Esophagus muscularis mucosa (tissue), 4 donors: ENCODE data around the gene ZNF182. TPM values are rescaled to one million over a fixed set of nuclear protein-coding genes. Genes with fewer than 3 reads are reported as not detected.
"Not testable (repeated sequence)": the region's sequence is repeated elsewhere in the genome, so short reads cannot be mapped to it uniquely, and the experiment has no call there.

Experiments used
- DNase-seq: peaks from one replicate; pipeline ENCODE4 v3.0.0-alpha.2; 2017; ENCODE audit errors: extremely low spot score
- H3K27ac ChIP-seq, 4 donors: fragments of 200-600 bp; sonication (generic); replicated peaks in 1 of 4; 1 replicate in 3 of 4; 2 replicates in 1 of 4; pipeline ENCODE4 v1.5.1; 2016 to 2019; ENCODE audit warnings: mild to moderate bottlenecking in 1 of 4
- H3K27me3 ChIP-seq, 4 donors: fragments of 200-600 bp; sonication (generic); one replicate each; pipeline versions ENCODE4 v1.5.1 to v1.6.0; 2016 to 2019
- H3K36me3 ChIP-seq, 4 donors: fragments of 200-600 bp; sonication (generic); one replicate each; pipeline ENCODE4 v1.5.1; 2016 to 2019
- H3K4me1 ChIP-seq, 4 donors: fragments of 200-600 bp; sonication (generic); one replicate each; pipeline ENCODE4 v1.5.1; 2016 to 2019
- H3K4me3 ChIP-seq, 4 donors: fragments of 200-600 bp; sonication (generic); 1 replicate in 2 of 4; 2 replicates in 2 of 4; pipeline ENCODE4 v1.5.1; 2016 to 2019; ENCODE audit warnings: mild to moderate bottlenecking in 4 of 4, moderate library complexity in 1 of 4
- H3K9me3 ChIP-seq, 4 donors: fragments of 200-600 bp; sonication (generic); 1 replicate in 3 of 4; 2 replicates in 1 of 4; pipeline ENCODE4 v1.5.1; 2016 to 2019
- CTCF ChIP-seq, 3 experiments: fragments of 200-600 bp in 2 of 3; fragments of 450-650 bp in 1 of 3; sonication (generic) in 2 of 3; IDR thresholded peaks; one replicate each; pipeline ENCODE4 v1.5.1; 2017 to 2019; ENCODE audit warnings: antibody characterized with exemption in 3 of 3, mild to moderate bottlenecking in 2 of 3, moderate library complexity in 1 of 3
- EP300 ChIP-seq: sonication (generic); formaldehyde crosslinking; IDR thresholded peaks from one replicate; pipeline ENCODE4 v1.6.1; 2017; ENCODE audit warnings: antibody characterized with exemption
- POLR2A ChIP-seq: fragments of 450-650 bp; IDR thresholded peaks from one replicate; pipeline ENCODE4 v1.6.1; 2017; ENCODE audit warnings: antibody characterized with exemption, moderate library complexity, mild to moderate bottlenecking, low read depth
- POLR2AphosphoS5 ChIP-seq, 2 donors: sonication (generic); formaldehyde crosslinking; IDR thresholded peaks; one replicate each; pipeline ENCODE4 v1.6.1; 2017; ENCODE audit warnings: antibody characterized with exemption in 2 of 2
- WGBS: methylation state at CpG from one replicate; pipeline ENCODE4 v1.1.5; 2018; 5-methylcytosine and 5-hydroxymethylcytosine counted together
- intact Hi-C: fragments of 100-400 bp; cut with DNase I; formaldehyde crosslinking; loops from one replicate; pipeline ENCODE4 v1.15.1; 2023
- total RNA-seq, 4 donors: library from RNA; depleted of rRNA; stranded (reverse); fragments of >200 nt; gene quantifications; one replicate each; pipeline versions ENCODE4 v1.1.0 to v1.2.1, GENCODE V29; 2016

The ZNF182 gene
- total RNA-seq, 4 donors from 2014 or later = 3.5 to 6.2 (median 3.9) TPM

- no peak for TF ChIP-seq POLR2A
- no peak for TF ChIP-seq EP300
- TF ChIP-seq CTCF (IDR thresholded peaks at IDR 0.05) = no peak
- TF ChIP-seq POLR2AphosphoS5 (IDR thresholded peaks at IDR 0.05) = no peak
- Histone ChIP-seq H3K27ac (no peak overlapping the region), H3K9me3 (no peaks in the 10 kb centered on the region), H3K27me3 (no peaks in the 10 kb centered on the region), H3K36me3 (peaks cover 0 to 3% (median 0%) of the 10 kb centered on the region in 4 donors), H3K4me1 (peaks cover 0 to 12% (median 10%) of the 10 kb centered on the region in 4 donors), H3K4me3 (no peak overlapping the region)
- DNase-seq = no peak
- 85% methylated on average over 5 of the region's 10 CpGs for WGBS
- intact Hi-C loops = no loop called here
Measured at GRCh38 chrX:48030237-48030636, 26.4 kb upstream of the ZNF182 start.

GRCh38 chrX:48028091-48028490 lies 24.3 kb upstream of the ZNF182 start:
- peaks cover 0 to 3% (median 0%) of the 10 kb centered on the region in 4 donors for H3K36me3 ChIP-seq
- no peaks in the 10 kb centered on the region for H3K9me3 ChIP-seq
- H3K4me1 ChIP-seq = peaks cover 0 to 12% (median 10%) of the 10 kb centered on the region in 4 donors
- H3K27ac ChIP-seq = no peak overlapping the region
- no peak overlapping the region for H3K4me3 ChIP-seq
- H3K27me3 ChIP-seq = no peaks in the 10 kb centered on the region
- intact Hi-C loops = loop anchor here (10.0 kb wide), 3 partner anchors 63 to 833 kb away; partner anchors contain the start of gene UBA1
- no peak for DNase-seq
- TF ChIP-seq CTCF (IDR thresholded peaks at IDR 0.05) (no peak), POLR2AphosphoS5 (IDR thresholded peaks at IDR 0.05) (no peak), POLR2A (no peak), EP300 (no peak)
- WGBS = 78% methylated on average over 4 of the region's 8 CpGs

- not testable (repeated sequence) for H3K27ac ChIP-seq, H3K9me3 ChIP-seq, H3K4me3 ChIP-seq, H3K27me3 ChIP-seq, H3K36me3 ChIP-seq, DNase-seq
- 74% methylated on average over 3 of the region's 4 CpGs for WGBS
- intact Hi-C loops = loop anchor here (2.0 to 10.0 kb wide), 4 partner anchors 63 to 833 kb away; partner anchors contain the start of gene UBA1
- peaks cover 0 to 12% (median 10%) of the 10 kb centered on the region in 4 donors for H3K4me1 ChIP-seq
Measured at GRCh38 chrX:48027545-48027944, 23.8 kb upstream of the ZNF182 start.

GRCh38 chrX:48025561-48025960 lies 21.8 kb upstream of the ZNF182 start:
- TF ChIP-seq POLR2A (no peak), POLR2AphosphoS5 (IDR thresholded peaks at IDR 0.05) (no peak), EP300 (no peak), CTCF (IDR thresholded peaks at IDR 0.05) (peak; percentile 40 to 57 (median 45))
- intact Hi-C loops = loop anchor here (10.0 kb wide), 3 partner anchors 61 to 831 kb away; partner anchors contain the start of gene UBA1
- Histone ChIP-seq H3K27me3 (no peaks in the 10 kb centered on the region), H3K36me3 (peaks cover 0 to 3% (median 0%) of the 10 kb centered on the region in 4 donors), H3K4me3 (no peak overlapping the region), H3K9me3 (peaks cover 0 to 13% (median 0%) of the 10 kb centered on the region in 4 donors), H3K4me1 (peaks cover 0 to 12% (median 10%) of the 10 kb centered on the region in 4 donors), H3K27ac (peak overlapping the region in 1 of 4 donors; percentile 7)
- DNase-seq = no peak
- 19% methylated on average over 7 of the region's 7 CpGs for WGBS

GRCh38 chrX:48022738-48023137 lies 18.9 kb upstream of the ZNF182 start:
- H3K9me3 ChIP-seq = peaks cover 0 to 13% (median 0%) of the 10 kb centered on the region in 4 donors
- intact Hi-C loops = loop anchor here (10.0 kb wide), 3 partner anchors 58 to 828 kb away; partner anchors contain the start of gene UBA1
- no peaks in the 10 kb centered on the region for H3K36me3 ChIP-seq
- peaks cover 0 to 12% (median 10%) of the 10 kb centered on the region in 4 donors for H3K4me1 ChIP-seq
- H3K27me3 ChIP-seq = no peaks in the 10 kb centered on the region
- no peak overlapping the region for H3K4me3 ChIP-seq
- TF ChIP-seq CTCF (IDR thresholded peaks at IDR 0.05) (no peak), EP300 (no peak), POLR2AphosphoS5 (IDR thresholded peaks at IDR 0.05) (no peak), POLR2A (no peak)
- DNase-seq = no peak
- H3K27ac ChIP-seq = no peak overlapping the region
- WGBS = 81% methylated on average over 3 of the region's 3 CpGs
